K562 (cell line): Measurements from ENCODE around the gene TBX1. TPM values are rescaled to one million over a fixed set of nuclear protein-coding genes. Genes with fewer than 3 reads are reported as not detected.

ENCODE experiments used
- ATAC-seq: fragments of 200-7000 bp; cut with Tn5 transposase; 3 replicates; pipeline ENCODE4 v1.9.1; 2020; ENCODE audit warnings: moderate library complexity
- BruUV-seq: library from RNA; stranded (reverse); fragments of 400-500 nt; replicated peaks from 2 replicates; lab custom pipeline; 2021; lab: Mats Ljungman, UMichigan
- CTCF ChIA-PET: fragments of 300-600 bp; formaldehyde crosslinking; extraction: SDS; loops from one replicate; lab custom pipeline; 2021; ENCODE audit warnings: low intra/inter-chr PET ratio; lab: Yijun Ruan, JAX
- POLR2A ChIA-PET: fragments of 300-600, 350-650 bp; sonication (Branson Sonifier 250); formaldehyde crosslinking; extraction: SDS; loops from one replicate; lab custom pipeline; 2021; ENCODE audit warnings: antibody characterized with exemption, inconsistent platforms; lab: Yijun Ruan, JAX
- DNase-seq, 4 experiments: peaks; one replicate each; pipeline versions ENCODE4 v3.0.0 to v3.0.0-alpha.2; 2011 to 2018; ENCODE audit warnings: low spot score in 3 of 4, mixed read lengths in 3 of 4; ENCODE audit errors: extremely low read depth in 1 of 4
- FAIRE-seq: peaks from 2 replicates; lab custom pipeline; 2011; peaks lifted over from hg19 to GRCh38; lab: Jason Lieb, UNC
- H2AFZ ChIP-seq: 2 replicates; pipeline ENCODE4 v1.6.0; 2011; ENCODE audit warnings: low read depth, low read length, control low read depth, inconsistent platforms
- H3K27ac ChIP-seq: fragments of 200-600 bp; 3 replicates; pipeline ENCODE4 v1.8.0; 2011; ENCODE audit warnings: low read depth, mild to moderate bottlenecking, control low read depth, inconsistent platforms, low read length, moderate library complexity, mixed read lengths; ENCODE audit errors: extremely low read depth
- H3K27me3 ChIP-seq, 2 experiments: fragments of 300-600 bp in 1 of 2; 2 replicates in 1 of 2; 3 replicates in 1 of 2; pipeline versions ENCODE4 v1.6.0 to v1.8.0; 2011; ENCODE audit warnings: inconsistent platforms in 2 of 2, low read length in 2 of 2, mild to moderate bottlenecking in 1 of 2, mixed read lengths in 1 of 2, moderate library complexity in 1 of 2; ENCODE audit not compliant: control insufficient read depth in 2 of 2, insufficient read depth in 2 of 2
- H3K36me3 ChIP-seq: fragments of 300-600 bp; 3 replicates; pipeline ENCODE4 v1.8.0; 2011; ENCODE audit warnings: mild to moderate bottlenecking, low read length, inconsistent platforms; ENCODE audit not compliant: control insufficient read depth, insufficient read depth
- H3K4me1 ChIP-seq, 2 experiments: fragments of 200-600 bp in 1 of 2; replicated peaks in 1 of 2; 2 replicates in 1 of 2; 3 replicates in 1 of 2; pipeline versions ENCODE4 v1.5.1 to v1.8.0; 2011; ENCODE audit warnings: inconsistent platforms in 2 of 2, low read length in 2 of 2, mild to moderate bottlenecking in 1 of 2, mixed read lengths in 1 of 2, moderate library complexity in 1 of 2; ENCODE audit not compliant: control insufficient read depth in 2 of 2, insufficient read depth in 2 of 2
- H3K4me2 ChIP-seq: 2 replicates; pipeline ENCODE4 v1.6.1; 2011; ENCODE audit warnings: low read length, control low read depth, inconsistent platforms, mixed read lengths; ENCODE audit not compliant: insufficient read depth
- H3K4me3 ChIP-seq: fragments of 200-600 bp; sonication (generic), shearing (Covaris generic); 2 replicates; pipeline ENCODE4 v1.5.1; 2016; ENCODE audit warnings: control low read depth, inconsistent platforms
- H3K79me2 ChIP-seq: fragments of 200-600 bp; 3 replicates; pipeline ENCODE4 v1.8.0; 2011; ENCODE audit warnings: low read length, inconsistent platforms; ENCODE audit not compliant: control insufficient read depth, insufficient read depth
- H3K9ac ChIP-seq, 2 experiments: 2 replicates each; pipeline versions ENCODE4 v1.6.0 to v1.6.1; 2011; ENCODE audit warnings: low read depth in 2 of 2, low read length in 2 of 2, control low read depth in 1 of 2, inconsistent platforms in 1 of 2, mild to moderate bottlenecking in 1 of 2, mixed read lengths in 1 of 2; ENCODE audit not compliant: insufficient read depth in 1 of 2
- H3K9me1 ChIP-seq: one replicate; pipeline ENCODE4 v1.6.0; 2011; ENCODE audit warnings: inconsistent platforms, mild to moderate bottlenecking, low read length, moderate library complexity; ENCODE audit not compliant: control insufficient read depth, insufficient read depth
- H3K9me3 ChIP-seq: replicated peaks from 2 replicates; pipeline ENCODE4 v1.5.1; 2011; ENCODE audit warnings: low read depth, low read length, inconsistent platforms; ENCODE audit not compliant: control insufficient read depth, insufficient read depth
- H4K20me1 ChIP-seq: replicated peaks from 2 replicates; pipeline ENCODE4 v1.6.1; 2011; ENCODE audit warnings: low read length, inconsistent platforms, mixed read lengths; ENCODE audit not compliant: control insufficient read depth, insufficient read depth
- CEBPG ChIP-seq, 3 experiments: fragments of 200-800 bp in 1 of 3; sonication (Bioruptor generic) in 1 of 3; sonication (generic) in 1 of 3; formaldehyde crosslinking in 1 of 3; IDR thresholded peaks in 2 of 3; conservative IDR thresholded peaks in 1 of 3; 2 replicates each; pipeline versions ENCODE4 v1.6.1 to v1.8.0; 2016 to 2022; ENCODE audit warnings: missing compliant biosample characterization in 2 of 3, missing genetic modification characterization in 2 of 3, mild to moderate bottlenecking in 1 of 3, missing genetic modification reagents in 1 of 3
- ERF ChIP-seq: fragments of 450-650 bp; formaldehyde crosslinking; IDR thresholded peaks from 2 replicates; pipeline ENCODE4 v1.4.0; 2020; ENCODE audit warnings: mild to moderate bottlenecking, mixed read lengths
- HDAC6 ChIP-seq: IDR thresholded peaks from 2 replicates; pipeline ENCODE4 v1.6.1; 2012; ENCODE audit warnings: low read depth, mild to moderate bottlenecking, control low read depth, inconsistent platforms, low read length, moderate library complexity
- NR3C1 ChIP-seq: sonication (generic); formaldehyde crosslinking; IDR thresholded peaks from 2 replicates; pipeline ENCODE4 v1.8.1; 2022; ENCODE audit warnings: missing genetic modification reagents
- PCBP1 ChIP-seq: fragments of 200-400 bp; formaldehyde crosslinking; IDR thresholded peaks from 2 replicates; pipeline ENCODE4 v1.6.1; 2018; ENCODE audit warnings: mild to moderate bottlenecking, low read depth, low read length; ENCODE audit not compliant: poor library complexity, severe bottlenecking
- ZBTB40 ChIP-seq, 2 experiments: fragments of 450-650 bp in 1 of 2; sonication (generic) in 1 of 2; formaldehyde crosslinking in 1 of 2; IDR thresholded peaks; 2 replicates each; pipeline versions ENCODE4 v1.7.1 to v1.9.0; 2016 to 2022; ENCODE audit warnings: inconsistent platforms in 1 of 2, mild to moderate bottlenecking in 1 of 2, missing genetic modification reagents in 1 of 2
- ZEB2 ChIP-seq: fragments of 450-650 bp; IDR thresholded peaks from 2 replicates; pipeline ENCODE4 v1.6.1; 2016
- ZNF24 ChIP-seq: fragments of 450-650 bp; IDR thresholded peaks from 2 replicates; pipeline ENCODE4 v1.6.1; 2016
- WGBS: fragments of 100-300 bp; shearing (Covaris generic); methylation state at CpG from one replicate; pipeline ENCODE4 v1.1.6; 2016; ENCODE audit warnings: low coverage, mixed read lengths; ENCODE audit not compliant: insufficient coverage; ENCODE audit errors: missing lambda C conversion rate; 5-methylcytosine and 5-hydroxymethylcytosine counted together
- in situ Hi-C: fragments of 300-500 bp; cut with MboI; formaldehyde crosslinking; loops from 4 replicates; pipeline ENCODE4 v1.15.0; 2018; ENCODE audit warnings: inconsistent platforms, mixed read lengths
- intact Hi-C: fragments of 100-400 bp; cut with micrococcal nuclease; formaldehyde crosslinking; loops from 2 replicates; pipeline ENCODE4 v1.14.2; 2022
- polyA plus RNA-seq, 8 experiments: library from polyadenylated mRNA; depleted of rRNA in 4 of 8; stranded (reverse) in 5 of 8; unstranded in 3 of 8; fragments of >200 nt; fragmentation: Nextera tagmentation in 2 of 8; fragmentation: Illumina TruSeq in 1 of 8; extraction: Ambion mirVana in 2 of 8; extraction: Trizol in 1 of 8; gene quantifications; 2 replicates each; pipeline versions ENCODE4 v1.2.1 to v1.2.3, GENCODE V29; 2011 to 2014; ENCODE audit warnings: inconsistent platforms in 1 of 8, missing spikeins in 1 of 8
- total RNA-seq, 7 experiments: library from RNA; depleted of rRNA in 6 of 7; stranded (reverse); fragments of >200 nt in 6 of 7; fragmentation: Illumina TruSeq in 2 of 7; extraction: Trizol in 2 of 7; gene quantifications; 2 replicates each; pipeline versions ENCODE4 v1.2.1 to v1.2.3, GENCODE V29; 2011 to 2021; ENCODE audit warnings: low replicate concordance in 1 of 7

Gene TBX1
- total and polyA plus RNA-seq, 9 of the 15 experiments (the other 6 are each of a cell fraction or from before 2014, with no cell fraction given), result 0.07 to 35.0 (median 3.9) TPM

DNA sequence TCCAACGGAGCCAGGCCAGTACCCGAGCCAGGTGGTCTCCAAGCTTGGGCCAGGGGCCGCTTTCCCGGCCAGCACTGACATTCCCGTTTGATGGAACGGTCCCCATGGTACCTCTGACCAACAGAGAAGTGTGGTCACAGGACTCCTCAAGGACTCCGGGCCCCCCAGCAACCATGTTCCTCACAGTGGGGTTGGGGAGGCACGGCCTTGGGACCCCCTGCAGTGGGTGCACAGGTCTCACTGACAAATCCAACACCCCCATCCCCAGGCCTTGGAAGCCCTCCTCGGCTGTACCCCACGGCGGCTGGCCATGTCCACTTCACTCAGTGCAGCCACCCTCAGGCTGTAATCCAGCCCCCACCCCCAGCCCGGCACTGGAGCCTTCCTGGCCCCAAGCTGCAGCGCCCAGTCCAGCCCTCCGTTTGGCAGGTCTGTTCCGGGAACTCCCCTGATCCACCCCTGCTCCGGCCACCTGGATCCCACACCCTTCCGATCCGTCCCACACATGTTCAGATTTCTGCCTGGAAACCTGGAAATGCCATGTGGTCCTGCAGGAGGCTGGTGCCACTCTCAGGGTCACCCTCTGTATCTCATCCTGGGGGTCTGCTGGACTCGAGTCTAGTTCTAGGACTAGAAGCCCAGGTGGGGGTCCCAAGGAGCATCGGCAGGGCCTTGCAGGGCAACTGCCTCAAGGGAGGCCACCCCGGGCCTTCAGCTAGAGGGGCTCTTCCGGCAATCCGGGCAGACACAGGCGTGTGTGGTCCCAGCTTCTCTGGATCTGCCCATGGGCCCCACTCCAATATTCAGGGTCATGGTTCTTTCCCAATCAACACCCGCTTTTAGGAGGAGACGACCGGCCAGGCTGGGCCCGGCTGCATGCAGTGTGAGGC lies 26.6 kb downstream of the TBX1 start (continued):
- TF ChIP-seq ERF (CRISPR knock-in tag) (no peak), NR3C1 (CRISPR knock-in tag) (no peak), HDAC6 (0 out of 2 replicates have a peak, but pooled peaks have one; percentile 17), ZEB2 (no peak), CEBPG (CRISPR knock-in tag; IDR thresholded peaks at IDR 0.05) (no peak), CEBPG (tag; conservative IDR thresholded peaks at IDR 0.05 in 1 of 2, IDR thresholded peaks at IDR 0.05 in 1 of 2) (no peak), ZNF24 (no peak)
- TF ChIP-seq, all 486 proteins: peak for 6

- Histone ChIP-seq H3K36me3 (peaks cover 3% of the 10 kb centered on the region; the same call in 1 of the 3 replicates), H3K27me3 (0 out of 5 replicates have a peak, but pooled peaks cover 0 to 2% of the 10 kb centered on the region in 2 experiments), H3K9ac (peak overlapping the region in 1 of 2 experiments; percentile 46; a peak in 2 of 4 replicates), H3K9me3 (peaks cover 2% of the 10 kb centered on the region), H2AFZ (no peak overlapping the region), H3K4me2 (no peak overlapping the region), H4K20me1 (0 out of 2 replicates have a peak, but pooled peaks cover 4% of the 10 kb centered on the region), H3K4me1 (peaks cover 0 to 49% of the 10 kb centered on the region in 2 experiments; a peak in 2 of 5 replicates), H3K4me3 (no peak overlapping the region), H3K9me1 (no peaks in the 10 kb centered on the region), H3K27ac (no peak overlapping the region), H3K79me2 (no peaks in the 10 kb centered on the region)
- WGBS, result 83% methylated on average over 9 of the region's 9 CpGs
- ATAC-seq (peak; percentile 37), FAIRE-seq (no peak), DNase-seq (no peak)
- in situ Hi-C loops (no loop called here), intact Hi-C loops (no loop called here)
- no TSS peak for BruUV-seq
- ChIA-PET POLR2A (interaction anchor here (0.6 to 16.8 kb wide), 6 partner anchors 9 to 98 kb away, joined by 3 to 205 read pairs (median 5); no protein-coding TSS in a partner anchor), CTCF (no interaction called here)
- peak; percentile 7 for TF ChIP-seq PCBP1
- no peak for TF ChIP-seq ZBTB40 (IDR thresholded peaks at IDR 0.05)
- peak; percentile 50; the same call in 1 of the 2 replicates for TF ChIP-seq ZBTB40 (CRISPR knock-in tag; IDR thresholded peaks at IDR 0.05)
Observed at GRCh38 chr22:19787849-19788141, 27.2 kb downstream of the TBX1 start.
